Esophagus (tissue), 2 donors: Measurements from ENCODE around the gene TLE3. TPM values are rescaled to one million over a fixed set of nuclear protein-coding genes. Genes with fewer than 3 reads are reported as not detected.
"Not testable (repeated sequence)": the region's sequence is repeated elsewhere in the genome, so short reads cannot be mapped to it uniquely, and the experiment has no call there.

ENCODE experiments used
- H3K27ac ChIP-seq, 2 donors: one replicate each; pipeline ENCODE4 v1.5.1; 2013; ENCODE audit warnings: low read depth in 2 of 2, mild to moderate bottlenecking in 2 of 2, inconsistent platforms in 1 of 2, low read length in 1 of 2, moderate library complexity in 1 of 2
- H3K27me3 ChIP-seq, 2 donors: one replicate each; pipeline ENCODE4 v1.6.1; 2013; ENCODE audit warnings: low read length in 2 of 2, control low read depth in 1 of 2, mild to moderate bottlenecking in 1 of 2; ENCODE audit not compliant: insufficient read depth in 2 of 2, control insufficient read depth in 1 of 2
- H3K36me3 ChIP-seq, 2 donors: one replicate each; pipeline ENCODE4 v1.6.1; 2013; ENCODE audit warnings: low read length in 1 of 2; ENCODE audit not compliant: control insufficient read depth in 2 of 2, insufficient read depth in 2 of 2
- H3K4me1 ChIP-seq, 2 donors: one replicate each; pipeline ENCODE4 v1.6.1; 2013; ENCODE audit warnings: low read length in 1 of 2; ENCODE audit not compliant: control insufficient read depth in 2 of 2, insufficient read depth in 2 of 2
- H3K4me3 ChIP-seq, 2 donors: one replicate each; pipeline ENCODE4 v1.5.1; 2013; ENCODE audit warnings: low read length in 2 of 2, mild to moderate bottlenecking in 2 of 2, low read depth in 1 of 2, moderate library complexity in 1 of 2
- H3K9me3 ChIP-seq, 2 donors: one replicate each; pipeline ENCODE4 v1.6.1; 2013; ENCODE audit warnings: mild to moderate bottlenecking in 2 of 2, low read depth in 1 of 2, low read length in 1 of 2, moderate library complexity in 1 of 2; ENCODE audit not compliant: control insufficient read depth in 2 of 2, insufficient read depth in 1 of 2
- WGBS, 2 donors: extraction: QIAGEN DNeasy Blood & Tissue Kit; methylation state at CpG; one replicate each; pipeline ENCODE4 v1.1.7; 2013; 5-methylcytosine and 5-hydroxymethylcytosine counted together
- polyA plus RNA-seq, 2 donors: library from polyadenylated mRNA; stranded (reverse); fragments of 200-250 nt; gene quantifications; one replicate each; pipeline ENCODE4 v1.2.3, GENCODE V29; 2013
- donor health status: healthy with polysubstance abuse.
- donor health status: Bipolar disorder and iron deficiency.

TLE3 gene
- polyA plus RNA-seq, 2 donors = 33.1 to 43.9 TPM

DNA sequence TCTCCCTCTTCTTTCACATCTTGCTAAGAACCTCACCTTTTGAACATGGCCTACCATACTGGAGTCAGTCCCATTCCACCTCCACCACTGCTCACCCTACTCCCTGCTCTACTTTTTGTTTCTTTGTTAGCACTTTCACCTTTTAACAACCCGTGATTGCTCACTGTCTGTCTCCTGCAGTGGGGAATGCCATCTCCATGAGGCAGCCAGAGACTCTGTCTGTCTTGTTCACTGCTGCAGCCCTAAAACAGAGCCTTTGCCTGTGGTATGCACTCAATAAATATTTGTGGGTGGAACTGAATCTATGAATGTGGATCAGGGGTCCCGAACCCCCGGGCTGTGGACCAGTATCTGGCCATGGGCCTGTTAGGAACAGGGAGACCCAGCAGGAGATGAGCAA, 16.5 kb upstream of the TLE3 start:
- Histone ChIP-seq H3K4me1 (peaks cover 2 to 5% of the 10 kb centered on the region in 2 donors), H3K9me3 (no peaks in the 10 kb centered on the region), H3K4me3 (no peak overlapping the region), H3K27ac (no peak overlapping the region), H3K27me3 (no peaks in the 10 kb centered on the region), H3K36me3 (no peaks in the 10 kb centered on the region)
- 79 to 85% methylated on average over 3 of the region's 3 CpGs for WGBS, 2 donors

DNA sequence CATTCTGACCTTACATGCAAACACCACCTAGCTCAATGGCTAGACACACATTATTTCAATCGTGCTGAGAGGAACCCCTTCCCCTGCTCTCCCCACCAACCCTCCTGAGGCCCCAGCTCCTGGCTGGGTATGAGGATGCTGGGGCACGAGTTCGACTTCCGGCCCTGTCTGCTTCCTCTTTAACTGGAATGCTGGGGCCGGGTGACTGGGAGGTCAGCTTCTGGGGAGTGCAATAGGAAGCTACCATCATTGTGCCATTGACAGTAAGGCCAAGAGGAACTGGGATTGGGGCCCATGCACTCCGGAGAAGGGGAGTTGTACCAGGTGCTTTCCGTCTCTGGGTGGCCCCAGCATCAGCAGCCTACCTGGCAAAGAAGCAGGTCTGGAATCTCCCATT, 15.6 kb upstream of the TLE3 start:
- 63 to 65% methylated on average over 7 of the region's 7 CpGs for WGBS, 2 donors
- Histone ChIP-seq H3K9me3 (no peaks in the 10 kb centered on the region), H3K4me1 (peaks cover 2 to 5% of the 10 kb centered on the region in 2 donors), H3K27ac (no peak overlapping the region), H3K36me3 (no peaks in the 10 kb centered on the region), H3K4me3 (no peak overlapping the region), H3K27me3 (no peaks in the 10 kb centered on the region)

DNA sequence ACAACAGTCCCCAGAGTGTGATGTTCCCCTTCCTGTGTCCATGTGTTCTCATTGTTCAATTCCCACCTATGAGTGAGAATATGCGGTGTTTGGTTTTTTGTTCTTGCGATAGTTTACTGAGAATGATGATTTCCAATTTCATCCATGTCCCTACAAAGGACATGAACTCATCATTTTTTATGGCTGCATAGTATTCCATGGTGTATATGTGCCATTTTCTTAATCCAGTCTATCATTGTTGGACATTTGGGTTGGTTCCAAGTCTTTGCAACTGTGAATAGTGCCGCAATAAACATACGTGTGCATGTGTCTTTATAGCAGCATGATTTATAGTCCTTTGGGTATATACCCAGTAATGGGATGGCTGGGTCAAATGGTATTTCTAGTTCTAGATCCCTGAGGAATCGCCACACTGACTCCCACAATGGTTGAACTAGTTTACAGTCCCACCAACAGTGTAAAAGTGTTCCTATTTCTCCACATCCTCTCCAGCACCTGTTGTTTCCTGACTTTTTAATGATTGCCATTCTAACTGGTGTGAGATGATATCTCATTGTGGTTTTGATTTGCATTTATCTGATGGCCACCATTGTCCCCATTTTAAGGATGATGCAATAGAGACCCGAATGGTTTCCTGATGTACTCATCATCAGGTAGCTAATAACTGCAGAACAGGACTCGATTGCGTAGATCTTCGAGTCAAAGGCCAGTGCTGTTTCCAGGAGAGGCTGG, 15.0 kb upstream of the TLE3 start:
- WGBS, 2 donors = 80 to 83% methylated on average over 6 of the region's 9 CpGs

DNA sequence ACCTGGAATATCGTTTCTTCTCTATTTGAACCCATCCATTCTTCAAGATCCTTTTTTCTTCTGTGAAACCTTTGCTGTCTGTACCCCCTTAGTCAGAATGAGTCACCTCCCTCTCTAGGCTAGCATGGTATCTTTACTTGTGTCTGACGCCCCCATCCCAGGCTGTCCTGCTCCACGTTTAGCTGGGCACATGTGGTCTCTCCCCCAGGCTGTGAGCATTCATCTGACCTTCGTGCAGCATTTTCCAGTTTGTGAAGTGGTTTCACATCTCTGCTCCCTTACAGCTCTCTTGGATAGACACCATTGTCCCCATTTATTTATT, 14.3 kb upstream of the TLE3 start:
- H3K27me3 ChIP-seq = no peaks in the 10 kb centered on the region
- WGBS, 2 donors = 30 to 50% methylated on average over 3 to 4 of the region's 4 CpGs
- H3K36me3 ChIP-seq = no peaks in the 10 kb centered on the region
- peak overlapping the region in 1 of 2 donors; percentile 62 for H3K27ac ChIP-seq
- H3K4me1 ChIP-seq = peaks cover 2 to 5% of the 10 kb centered on the region in 2 donors
- H3K9me3 ChIP-seq = no peaks in the 10 kb centered on the region
- H3K4me3 ChIP-seq = no peak overlapping the region

More for the DNA sequence above, 15.0 kb upstream of the TLE3 start:
- H3K27ac ChIP-seq, H3K9me3 ChIP-seq, H3K27me3 ChIP-seq, H3K4me1 ChIP-seq, H3K4me3 ChIP-seq, H3K36me3 ChIP-seq: not testable (repeated sequence)

DNA sequence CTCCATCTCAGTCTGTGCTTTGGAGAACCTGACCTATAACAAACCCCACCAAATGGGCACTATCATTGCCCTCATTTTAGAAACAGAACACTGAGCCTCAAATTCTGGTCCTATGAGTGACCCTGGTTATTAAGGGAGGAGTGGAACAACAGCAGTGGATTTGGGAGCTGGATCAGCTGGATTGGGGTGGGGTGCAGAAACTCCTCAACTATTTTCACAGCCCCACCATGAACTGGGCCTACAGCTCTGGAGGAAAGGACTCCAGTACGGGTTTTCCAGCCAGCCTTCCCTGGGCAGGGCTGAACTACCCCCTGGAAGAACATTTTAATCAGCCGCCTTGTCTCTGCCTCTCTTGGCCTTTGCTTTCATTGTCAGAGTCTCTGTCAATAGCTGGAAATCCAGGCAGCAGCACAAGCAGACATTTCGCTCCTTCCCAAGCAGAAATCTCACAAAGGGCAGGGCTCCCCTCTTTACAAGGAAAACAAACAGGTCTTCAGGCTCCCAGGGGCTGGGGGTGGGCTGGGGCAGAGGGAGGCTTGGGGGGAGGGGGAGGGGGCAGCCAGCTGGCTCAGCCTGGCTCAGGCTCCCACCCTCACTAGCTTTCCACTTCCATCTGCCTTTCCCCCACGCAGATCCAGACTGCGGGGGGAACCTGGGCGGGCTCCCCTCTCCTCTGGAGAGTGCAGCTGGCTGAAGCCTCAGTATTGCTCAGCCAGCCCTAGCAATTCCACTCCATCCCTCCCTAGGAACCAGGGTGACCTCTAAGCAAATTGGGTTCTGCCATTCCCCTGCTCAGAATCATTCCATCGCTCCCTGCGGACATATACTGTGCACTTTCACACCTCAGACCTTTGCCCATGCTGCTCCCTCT, 13.7 kb upstream of the TLE3 start:
- no peaks in the 10 kb centered on the region for H3K27me3 ChIP-seq
- no peaks in the 10 kb centered on the region for H3K36me3 ChIP-seq
- H3K4me3 ChIP-seq = no peak overlapping the region
- no peaks in the 10 kb centered on the region for H3K9me3 ChIP-seq
- H3K4me1 ChIP-seq = peaks cover 2 to 5% of the 10 kb centered on the region in 2 donors
- peak overlapping the region in 1 of 2 donors; percentile 62 for H3K27ac ChIP-seq
- WGBS, 2 donors = 17 to 20% methylated on average over 8 of the region's 8 CpGs

DNA sequence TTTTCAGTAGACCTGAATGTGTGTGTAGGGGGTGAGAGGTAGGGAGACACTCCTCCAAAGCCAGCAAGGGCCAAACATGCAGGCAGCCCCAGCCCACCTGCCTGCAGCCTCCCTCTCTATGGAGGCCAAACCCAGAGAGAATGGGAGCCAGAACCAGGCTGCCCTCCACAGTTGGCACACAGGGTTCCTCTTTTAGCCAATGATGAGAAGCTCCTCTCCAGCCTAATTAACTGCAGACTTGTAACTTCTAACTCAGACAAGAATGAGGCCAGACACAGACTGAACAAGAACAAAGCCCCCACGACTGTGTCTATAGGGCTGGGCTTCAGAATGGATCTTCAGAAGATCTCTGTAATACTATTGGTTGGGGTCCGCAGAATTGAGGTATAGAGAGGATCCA, 12.3 kb upstream of the TLE3 start:
- Histone ChIP-seq H3K36me3 (no peaks in the 10 kb centered on the region), H3K9me3 (no peaks in the 10 kb centered on the region), H3K4me1 (peaks cover 2 to 5% of the 10 kb centered on the region in 2 donors), H3K4me3 (no peak overlapping the region), H3K27me3 (no peaks in the 10 kb centered on the region), H3K27ac (no peak overlapping the region)
- WGBS, 2 donors = 95% methylated on average over 2 of the region's 2 CpGs

DNA sequence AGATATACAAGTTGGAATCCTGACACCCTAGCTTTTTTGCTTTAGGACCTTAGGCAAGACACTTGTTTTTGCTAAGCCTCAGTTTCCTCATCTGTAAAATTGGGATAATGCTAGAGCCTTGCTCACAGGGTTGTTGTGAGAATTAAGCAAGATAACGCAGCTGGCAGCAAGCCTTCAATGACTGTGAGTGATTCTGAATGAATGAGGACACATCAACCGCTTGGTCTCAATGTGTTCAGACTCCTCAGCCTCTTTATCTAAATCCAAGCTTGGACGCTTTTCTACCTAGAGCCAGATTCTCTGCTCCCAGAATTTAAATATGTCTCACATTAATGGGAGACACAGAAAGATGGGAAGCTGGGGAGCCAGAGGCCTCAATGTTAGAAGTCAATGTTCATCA, 11.8 kb upstream of the TLE3 start:
- H3K36me3 ChIP-seq = no peaks in the 10 kb centered on the region
- H3K27me3 ChIP-seq = no peaks in the 10 kb centered on the region
- H3K4me1 ChIP-seq = peaks cover 2 to 5% of the 10 kb centered on the region in 2 donors
- no peak overlapping the region for H3K4me3 ChIP-seq
- H3K27ac ChIP-seq = no peak overlapping the region
- 91 to 95% methylated on average over 3 of the region's 3 CpGs for WGBS, 2 donors
- H3K9me3 ChIP-seq = no peaks in the 10 kb centered on the region

DNA sequence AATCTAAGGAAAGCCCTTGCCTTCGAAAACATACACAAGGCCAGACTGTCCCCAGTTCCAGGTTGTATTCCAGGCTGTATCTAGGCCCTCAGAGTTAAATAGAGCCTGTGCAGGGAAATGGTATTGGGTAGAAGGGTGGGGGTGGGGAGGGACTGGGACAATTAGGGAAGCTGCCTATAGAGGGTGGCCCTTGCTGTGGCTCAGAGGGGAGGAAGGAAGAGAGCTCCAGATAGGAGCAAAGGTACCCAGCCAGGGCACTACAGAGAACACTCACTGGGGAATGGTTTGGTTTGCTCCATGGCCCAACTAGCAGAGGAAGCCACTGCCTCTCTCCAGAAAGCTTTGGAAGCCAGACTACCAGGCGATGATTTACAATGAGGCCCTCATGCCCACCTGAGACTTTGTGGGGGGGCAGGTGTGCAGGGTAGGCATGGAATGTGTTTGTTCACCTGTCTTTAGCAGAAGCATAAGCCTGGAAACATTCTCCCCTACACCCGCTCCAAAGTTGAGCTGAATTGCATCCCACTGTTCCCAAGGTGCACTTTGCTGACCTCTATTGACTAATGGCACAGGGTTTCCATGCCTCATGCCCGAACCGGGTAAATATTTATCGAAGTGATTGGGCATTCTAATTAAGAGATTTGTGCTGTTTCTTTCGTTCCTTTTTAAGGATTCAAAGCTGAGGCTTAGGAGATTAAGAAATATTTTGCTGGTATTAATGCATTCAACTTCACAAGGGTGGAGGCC, 6.3 kb upstream of the TLE3 start:
- H3K4me3 ChIP-seq = no peak overlapping the region
- no peaks in the 10 kb centered on the region for H3K36me3 ChIP-seq

DNA sequence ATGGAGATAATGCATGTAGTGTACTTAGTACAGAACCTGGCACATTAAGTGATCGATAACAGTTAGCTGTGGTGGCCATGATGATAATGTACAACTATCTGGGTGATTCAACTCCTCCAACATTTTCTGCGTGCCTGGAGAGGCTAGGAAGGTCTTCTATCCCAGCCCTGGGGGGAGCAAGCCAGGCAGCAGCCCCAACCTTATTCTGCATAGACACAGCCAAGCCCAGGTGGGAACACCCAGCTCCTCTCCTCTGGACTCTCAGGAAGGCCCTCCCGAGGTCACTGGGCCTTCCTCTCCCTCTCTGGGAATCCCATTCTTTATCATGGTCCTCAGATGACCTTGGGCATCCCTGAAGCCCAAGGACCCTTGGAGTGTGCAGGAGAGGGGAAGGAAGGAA, 5.1 kb upstream of the TLE3 start:
- Histone ChIP-seq H3K36me3 (no peaks in the 10 kb centered on the region), H3K4me3 (no peak overlapping the region), H3K4me1 (peaks cover 0 to 7% of the 10 kb centered on the region in 2 donors), H3K9me3 (no peaks in the 10 kb centered on the region), H3K27me3 (no peaks in the 10 kb centered on the region), H3K27ac (no peak overlapping the region)
- WGBS, 2 donors = 87 to 93% methylated on average over 3 of the region's 3 CpGs

More for the DNA sequence above, 6.3 kb upstream of the TLE3 start:
- Histone ChIP-seq H3K27me3 (no peaks in the 10 kb centered on the region), H3K27ac (no peak overlapping the region), H3K4me1 (peaks cover 0 to 7% of the 10 kb centered on the region in 2 donors), H3K9me3 (no peaks in the 10 kb centered on the region)
- 70 to 85% methylated on average over 7 of the region's 7 CpGs for WGBS, 2 donors
